Ovary (tissue), 9 donors: ENCODE measurements around the gene CDK16. TPM values are rescaled to one million over a fixed set of nuclear protein-coding genes. Genes with fewer than 3 reads are reported as not detected.

Source experiments
- DNase-seq, 5 donors: peaks; one replicate each; pipeline ENCODE4 v3.0.0-alpha.2; 2019 to 2020
- H3K27ac ChIP-seq, 2 donors: fragments of 200-600 bp; one replicate each; pipeline versions ENCODE4 v1.5.1 to v1.8.0; 2019 to 2022
- H3K27me3 ChIP-seq: fragments of 200-600 bp; one replicate; pipeline ENCODE4 v1.8.0; 2022
- H3K36me3 ChIP-seq: fragments of 200-600 bp; sonication (generic); one replicate; pipeline ENCODE4 v1.5.1; 2019
- H3K4me1 ChIP-seq: one replicate; pipeline ENCODE4 v1.8.1; 2013; ENCODE audit warnings: mild to moderate bottlenecking, moderate library complexity; ENCODE audit not compliant: insufficient read depth
- H3K4me3 ChIP-seq: fragments of 200-600 bp; sonication (generic); one replicate; pipeline ENCODE4 v1.5.1; 2017
- H3K9me3 ChIP-seq, 2 donors: fragments of 200-600 bp in 1 of 2; sonication (generic) in 1 of 2; one replicate each; pipeline versions ENCODE4 v1.5.1 to v1.8.1; 2013 to 2019; ENCODE audit warnings: mild to moderate bottlenecking in 1 of 2, moderate library complexity in 1 of 2
- CTCF ChIP-seq, 3 donors: fragments of 450-650 bp in 2 of 3; fragments of 200-600 bp in 1 of 3; IDR thresholded peaks; one replicate each; pipeline versions ENCODE4 v1.5.1 to v1.8.0; 2016 to 2022; ENCODE audit warnings: antibody characterized with exemption in 3 of 3, mild to moderate bottlenecking in 1 of 3
- EP300 ChIP-seq: sonication (generic); formaldehyde crosslinking; IDR thresholded peaks from one replicate; pipeline ENCODE4 v1.6.1; 2017; ENCODE audit warnings: antibody characterized with exemption
- POLR2A ChIP-seq: fragments of 450-650 bp; IDR thresholded peaks from one replicate; pipeline ENCODE4 v1.6.1; 2017; ENCODE audit warnings: antibody characterized with exemption, mild to moderate bottlenecking, moderate library complexity
- WGBS, 3 donors: extraction: QIAGEN DNeasy Blood & Tissue Kit in 1 of 3; methylation state at CpG; one replicate each; pipeline versions ENCODE4 v1.1.5 to v1.1.7; 2013 to 2017; 5-methylcytosine and 5-hydroxymethylcytosine counted together
- intact Hi-C, 4 donors: fragments of 100-400 bp; cut with DNase I; formaldehyde crosslinking; loops; one replicate each; pipeline versions ENCODE4 v1.11.0 to v1.15.1; 2022 to 2023
- polyA plus RNA-seq, 2 donors: library from polyadenylated mRNA; stranded (reverse); fragments of 200-250 nt in 1 of 2; fragments of 350-450 nt in 1 of 2; fragmentation: Illumina TruSeq in 1 of 2; extraction: RNeasy Lipid Tissue Mini Kit (QIAGEN cat#74804) in 1 of 2; gene quantifications; one replicate each; pipeline ENCODE4 v1.2.3, GENCODE V29; 2013 to 2014
- total RNA-seq, 7 donors: library from RNA; depleted of rRNA in 2 of 7; stranded (reverse); fragments of >200 nt in 2 of 7; fragmentation: NEBNext Ultra II Directional in 3 of 7; extraction: Animal tissue kit (Norgen Biotek cat#: 25700) in 3 of 7; gene quantifications; one replicate each; pipeline versions ENCODE4 v1.1.0 to v1.2.4, GENCODE V29; 2016 to 2023
- donor health status: DM: no; HTN: no; CAD: no; lungs with moderate emphysema.
- donor health status: DM: no; HTN: no; CAD: no.
- donor health status: Bipolar disorder and iron deficiency.
- donor health status: DM: yes; HTN: yes; CAD: no.
- donor health status: DM: no; HTN: no; CAD: no.
- donor health status: DM: yes; HTN: yes; CAD: no.

The CDK16 gene
- total and polyA plus RNA-seq, 9 donors, result 40.9 to 99.0 (median 69.8) TPM

GRCh38 chrX:47174846-47175587, 43.5 kb upstream of the CDK16 start:
- intact Hi-C loops, result no loop called here
- Histone ChIP-seq H3K4me1 (no peaks in the 10 kb centered on the region), H3K27ac (no peak overlapping the region), H3K36me3 (no peaks in the 10 kb centered on the region), H3K9me3 (no peaks in the 10 kb centered on the region), H3K27me3 (no peaks in the 10 kb centered on the region), H3K4me3 (no peak overlapping the region)
- TF ChIP-seq POLR2A (no peak), EP300 (no peak), CTCF (IDR thresholded peaks at IDR 0.05) (no peak)
- 75 to 81% (median 75%) methylated on average over 23 of the region's 23 CpGs for WGBS, 3 donors
- peak in 1 of 5 donors; percentile 26 for DNase-seq

GRCh38 chrX:47175588-47175980, 42.9 kb upstream of the CDK16 start:
- WGBS, 3 donors, result 84 to 89% (median 84%) methylated on average over 12 of the region's 12 CpGs
- Histone ChIP-seq H3K4me3 (no peak overlapping the region), H3K27me3 (no peaks in the 10 kb centered on the region), H3K27ac (no peak overlapping the region), H3K36me3 (no peaks in the 10 kb centered on the region), H3K4me1 (no peaks in the 10 kb centered on the region), H3K9me3 (no peaks in the 10 kb centered on the region)
- intact Hi-C loops, result no loop called here
- DNase-seq, result peak in 1 of 5 donors; percentile 10
- no peak for TF ChIP-seq CTCF (IDR thresholded peaks at IDR 0.05)
- TF ChIP-seq POLR2A, result no peak
- no peak for TF ChIP-seq EP300

GRCh38 chrX:47176101-47176740, 42.3 kb upstream of the CDK16 start:
- no peak overlapping the region for H3K4me3 ChIP-seq
- peak in 1 of 5 donors; percentile 17 for DNase-seq
- H3K4me1 ChIP-seq, result no peaks in the 10 kb centered on the region
- no peaks in the 10 kb centered on the region for H3K27me3 ChIP-seq
- 78 to 82% (median 81%) methylated on average over 23 of the region's 23 CpGs for WGBS, 3 donors
- H3K9me3 ChIP-seq, result no peaks in the 10 kb centered on the region
- no peaks in the 10 kb centered on the region for H3K36me3 ChIP-seq
- TF ChIP-seq EP300 (no peak), POLR2A (no peak), CTCF (IDR thresholded peaks at IDR 0.05) (no peak)
- H3K27ac ChIP-seq, result no peak overlapping the region
- intact Hi-C loops, result no loop called here

- 54 to 79% (median 71%) methylated on average over 2 of the region's 2 CpGs for WGBS, 3 donors
- H3K36me3 ChIP-seq, result no peaks in the 10 kb centered on the region
Observed at GRCh38 chrX:47177079-47177478, 41.4 kb upstream of the CDK16 start.

More at GRCh38 chrX:47177079-47177478, 41.4 kb upstream of the CDK16 start:
- intact Hi-C loops, result no loop called here
- Histone ChIP-seq H3K27ac (no peak overlapping the region), H3K4me1 (no peaks in the 10 kb centered on the region), H3K9me3 (no peaks in the 10 kb centered on the region), H3K27me3 (no peaks in the 10 kb centered on the region), H3K4me3 (no peak overlapping the region)
- DNase-seq, result peak in 1 of 5 donors; percentile 6
- TF ChIP-seq POLR2A (no peak), EP300 (no peak), CTCF (IDR thresholded peaks at IDR 0.05) (no peak)
